ENCODE data around the gene CHST4.

GRCh38 chr16:71520550-71520949 lies 5.7 kb upstream of the CHST4 start:
- TF ChIP-seq POLR2AphosphoS5 (IDR thresholded peaks at IDR 0.05): no peak
- no peak for TF ChIP-seq POLR2A (IDR thresholded peaks at IDR 0.05; ENCODE audit: low read depth)

Data from esophagus muscularis mucosa (tissue), 2 donors.